OCI-LY7 (cell line): ENCODE measurements around the gene FOXP3.

Experiments used
- EZH2phosphoT487 ChIP-seq: fragments of 200-600 bp; sonication (generic); IDR thresholded peaks from 2 replicates; pipeline ENCODE4 v1.6.1; 2018; ENCODE audit warnings: low read depth, borderline replicate concordance, mild to moderate bottlenecking, mixed run types, antibody characterized with exemption, low read length, moderate library complexity, mixed read lengths
- TF ChIP-seq, protein P1 (sequence below): fragments of 200-600 bp; sonication (generic); conservative IDR thresholded peaks from 2 replicates; pipeline ENCODE4 v1.5.1; 2014; ENCODE audit warnings: mild to moderate bottlenecking, antibody characterized with exemption, low read length, moderate library complexity, mixed read lengths

GRCh38 chrX:49231333-49232000 lies 33.0 kb downstream of the FOXP3 start:
- TF ChIP-seq, protein P1, sequence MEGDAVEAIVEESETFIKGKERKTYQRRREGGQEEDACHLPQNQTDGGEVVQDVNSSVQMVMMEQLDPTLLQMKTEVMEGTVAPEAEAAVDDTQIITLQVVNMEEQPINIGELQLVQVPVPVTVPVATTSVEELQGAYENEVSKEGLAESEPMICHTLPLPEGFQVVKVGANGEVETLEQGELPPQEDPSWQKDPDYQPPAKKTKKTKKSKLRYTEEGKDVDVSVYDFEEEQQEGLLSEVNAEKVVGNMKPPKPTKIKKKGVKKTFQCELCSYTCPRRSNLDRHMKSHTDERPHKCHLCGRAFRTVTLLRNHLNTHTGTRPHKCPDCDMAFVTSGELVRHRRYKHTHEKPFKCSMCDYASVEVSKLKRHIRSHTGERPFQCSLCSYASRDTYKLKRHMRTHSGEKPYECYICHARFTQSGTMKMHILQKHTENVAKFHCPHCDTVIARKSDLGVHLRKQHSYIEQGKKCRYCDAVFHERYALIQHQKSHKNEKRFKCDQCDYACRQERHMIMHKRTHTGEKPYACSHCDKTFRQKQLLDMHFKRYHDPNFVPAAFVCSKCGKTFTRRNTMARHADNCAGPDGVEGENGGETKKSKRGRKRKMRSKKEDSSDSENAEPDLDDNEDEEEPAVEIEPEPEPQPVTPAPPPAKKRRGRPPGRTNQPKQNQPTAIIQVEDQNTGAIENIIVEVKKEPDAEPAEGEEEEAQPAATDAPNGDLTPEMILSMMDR, result no peak
- no peak for TF ChIP-seq EZH2phosphoT487
